ENCODE data around the gene ZWILCH. TPM values are rescaled to one million over a fixed set of nuclear protein-coding genes. Genes with fewer than 3 reads are reported as not detected.

The ZWILCH gene
- total RNA-seq, 4 donors from 2014 or later = 2.4 to 26.1 (median 7.0) TPM

DNA sequence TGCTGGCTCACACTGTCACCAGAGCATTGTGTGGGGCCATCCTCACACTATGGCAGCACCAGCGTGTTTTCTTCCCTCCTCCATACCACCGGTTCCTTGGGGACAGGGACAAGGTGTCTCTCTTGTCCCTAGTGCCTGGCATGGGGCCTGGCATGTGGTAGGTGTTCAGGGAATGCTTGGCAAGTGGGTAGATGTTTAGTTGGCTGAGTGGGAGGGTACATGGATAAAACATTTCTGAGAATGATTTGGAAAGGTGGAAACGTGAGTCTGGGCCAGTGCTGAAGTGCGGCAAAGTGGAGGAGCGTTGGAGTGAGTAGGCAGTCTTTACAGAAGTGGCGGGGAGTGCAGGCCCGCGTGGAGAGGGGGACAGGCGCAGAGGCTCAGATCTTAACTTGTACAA, 22.6 kb upstream of the ZWILCH start:
- TF ChIP-seq POLR2A (IDR thresholded peaks at IDR 0.05) (no peak), CTCF (IDR thresholded peaks at IDR 0.05) (no peak)
- Histone ChIP-seq H3K27me3 (no peaks in the 10 kb centered on the region), H3K36me3 (no peaks in the 10 kb centered on the region), H3K4me3 (no peak overlapping the region), H3K27ac (no peak overlapping the region), H3K4me1 (no peaks in the 10 kb centered on the region), H3K9me3 (no peaks in the 10 kb centered on the region)
- no peak for DNase-seq
- intact Hi-C loops (cut with DNase I; ENCODE audit: low total_unique reads) = no loop called here

DNA sequence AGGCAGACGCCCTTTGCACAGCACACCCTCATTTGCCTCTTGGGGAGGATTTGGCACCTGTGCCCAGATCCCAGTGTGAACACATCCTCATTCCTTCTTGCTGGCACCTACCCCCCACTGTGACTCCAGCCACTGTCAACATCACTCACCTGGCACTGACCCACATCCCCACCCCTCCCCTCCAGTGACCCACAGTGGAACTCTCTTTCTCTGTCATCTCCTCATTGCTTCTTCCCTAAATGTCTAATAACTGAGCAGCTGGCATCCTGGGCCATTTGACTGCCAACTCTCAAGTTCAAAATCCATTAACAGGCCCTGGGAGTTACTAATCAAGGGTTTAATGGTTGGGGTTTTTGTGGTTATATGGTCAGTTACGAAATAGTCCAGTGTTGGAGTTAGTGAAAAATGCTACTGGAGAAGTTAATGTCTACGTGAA, 22.0 kb upstream of the ZWILCH start:
- Histone ChIP-seq H3K4me3 (no peak overlapping the region), H3K27me3 (no peaks in the 10 kb centered on the region), H3K9me3 (no peaks in the 10 kb centered on the region), H3K4me1 (no peaks in the 10 kb centered on the region), H3K36me3 (no peaks in the 10 kb centered on the region), H3K27ac (no peak overlapping the region)
- DNase-seq = no peak
- intact Hi-C loops (cut with DNase I; ENCODE audit: low total_unique reads) = no loop called here
- TF ChIP-seq POLR2A (IDR thresholded peaks at IDR 0.05) (no peak), CTCF (IDR thresholded peaks at IDR 0.05) (no peak)

- H3K9me3 ChIP-seq = no peaks in the 10 kb centered on the region
- no peaks in the 10 kb centered on the region for H3K27me3 ChIP-seq
- TF ChIP-seq POLR2A (IDR thresholded peaks at IDR 0.05) (no peak), CTCF (IDR thresholded peaks at IDR 0.05) (no peak)
- DNase-seq = no peak
- no peaks in the 10 kb centered on the region for H3K4me1 ChIP-seq
- H3K4me3 ChIP-seq = no peak overlapping the region
- intact Hi-C loops (cut with DNase I; ENCODE audit: low total_unique reads) = no loop called here
- no peaks in the 10 kb centered on the region for H3K36me3 ChIP-seq
- no peak overlapping the region for H3K27ac ChIP-seq
Observed at GRCh38 chr15:66484539-66485112, 20.5 kb upstream of the ZWILCH start.

DNA sequence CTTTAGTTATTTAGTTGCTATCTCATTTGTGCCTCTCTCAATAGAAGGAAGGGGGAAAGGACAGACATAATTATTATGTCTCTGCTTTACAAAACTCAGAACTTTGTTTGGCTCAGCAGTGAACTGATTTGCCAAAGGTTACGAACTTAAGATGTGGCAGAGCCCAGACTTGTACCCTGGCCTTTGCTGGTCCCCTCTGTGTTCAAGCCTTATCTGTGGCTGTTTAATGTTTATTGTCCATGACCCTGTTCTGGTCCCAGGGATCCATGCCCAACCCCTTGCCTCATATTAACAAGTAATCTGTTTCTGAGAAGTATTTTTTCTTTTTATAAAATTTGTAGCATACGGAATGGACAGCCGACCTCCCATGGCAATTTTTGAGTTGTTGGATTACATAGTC, 18.2 kb upstream of the ZWILCH start:
- no peak overlapping the region for H3K27ac ChIP-seq
- no peak for DNase-seq
- H3K27me3 ChIP-seq = no peaks in the 10 kb centered on the region
- intact Hi-C loops (cut with DNase I; ENCODE audit: low total_unique reads) = no loop called here
- H3K4me1 ChIP-seq = no peaks in the 10 kb centered on the region
- H3K9me3 ChIP-seq = no peaks in the 10 kb centered on the region
- H3K36me3 ChIP-seq = no peaks in the 10 kb centered on the region
- TF ChIP-seq POLR2A (IDR thresholded peaks at IDR 0.05) (no peak), CTCF (IDR thresholded peaks at IDR 0.05) (no peak)
- no peak overlapping the region for H3K4me3 ChIP-seq

- no peak for TF ChIP-seq CTCF (IDR thresholded peaks at IDR 0.05)
- no peak for TF ChIP-seq POLR2A (IDR thresholded peaks at IDR 0.05)
- H3K9me3 ChIP-seq = no peaks in the 10 kb centered on the region
- DNase-seq = no peak
Observed at GRCh38 chr15:66488525-66488924, 16.6 kb upstream of the ZWILCH start.

More at GRCh38 chr15:66488525-66488924, 16.6 kb upstream of the ZWILCH start:
- Histone ChIP-seq H3K36me3 (no peaks in the 10 kb centered on the region), H3K4me3 (no peak overlapping the region), H3K4me1 (no peaks in the 10 kb centered on the region), H3K27me3 (no peaks in the 10 kb centered on the region), H3K27ac (no peak overlapping the region)
- intact Hi-C loops (cut with DNase I; ENCODE audit: low total_unique reads) = no loop called here
